ENCODE data around the gene PABPC5. TPM values are rescaled to one million over a fixed set of nuclear protein-coding genes. Genes with fewer than 3 reads are reported as not detected.
A peak's percentile ranks its signal among the peaks of the same experiment; 100 is the strongest.

PABPC5 gene
- total RNA-seq, result 1.3 TPM in 2 replicates

DNA sequence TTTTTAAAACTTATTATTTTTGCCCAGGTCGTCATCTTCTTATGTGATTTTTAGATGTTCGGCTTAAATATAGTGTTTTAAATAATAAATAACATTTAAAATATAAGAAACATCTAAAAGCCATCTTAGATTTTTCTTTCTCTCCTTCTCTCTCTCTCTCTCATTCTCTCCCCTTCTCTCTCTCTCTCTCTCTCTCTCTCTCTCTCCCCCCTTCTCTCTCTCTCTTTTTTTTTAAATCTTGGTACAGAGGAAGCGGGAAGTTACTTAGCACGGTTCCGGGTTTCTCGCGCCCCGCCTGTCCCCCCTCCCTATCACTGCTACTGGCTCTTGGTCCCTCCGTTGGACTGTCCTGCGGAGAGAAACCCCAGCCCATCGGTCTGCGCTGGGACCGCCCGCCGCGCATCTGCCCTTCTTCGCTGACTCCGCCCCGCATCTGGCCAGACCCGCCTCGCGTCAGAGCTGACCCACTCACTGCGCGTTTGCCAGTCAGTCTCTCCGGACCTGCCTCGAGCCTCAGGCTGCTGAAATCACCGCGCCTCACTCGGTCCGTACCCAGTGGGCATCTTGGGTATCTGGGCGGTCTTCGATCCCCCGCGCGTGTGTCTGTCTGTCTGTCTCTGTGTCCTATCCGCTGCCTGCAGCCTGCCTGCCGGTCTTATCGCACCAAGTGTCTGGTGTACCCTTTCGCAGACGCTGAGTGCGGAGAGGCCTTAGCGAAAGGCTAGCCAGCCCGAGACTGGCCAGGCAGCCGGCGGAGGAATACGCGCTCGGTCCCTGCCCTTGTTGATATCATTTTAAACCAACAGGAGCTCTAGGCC, at the start of gene PABPC5:
Gene PABPC5, plus strand, starts transcription at position 489 of the 818 bp plus-strand sequence. CDS start 739 bp downstream, outside the sequence.
- H3K4me3 ChIP-seq (ENCODE audit: low read depth, low read length), result peak within 1 kb of the TSS; percentile 34
- TF ChIP-seq, protein P1, sequence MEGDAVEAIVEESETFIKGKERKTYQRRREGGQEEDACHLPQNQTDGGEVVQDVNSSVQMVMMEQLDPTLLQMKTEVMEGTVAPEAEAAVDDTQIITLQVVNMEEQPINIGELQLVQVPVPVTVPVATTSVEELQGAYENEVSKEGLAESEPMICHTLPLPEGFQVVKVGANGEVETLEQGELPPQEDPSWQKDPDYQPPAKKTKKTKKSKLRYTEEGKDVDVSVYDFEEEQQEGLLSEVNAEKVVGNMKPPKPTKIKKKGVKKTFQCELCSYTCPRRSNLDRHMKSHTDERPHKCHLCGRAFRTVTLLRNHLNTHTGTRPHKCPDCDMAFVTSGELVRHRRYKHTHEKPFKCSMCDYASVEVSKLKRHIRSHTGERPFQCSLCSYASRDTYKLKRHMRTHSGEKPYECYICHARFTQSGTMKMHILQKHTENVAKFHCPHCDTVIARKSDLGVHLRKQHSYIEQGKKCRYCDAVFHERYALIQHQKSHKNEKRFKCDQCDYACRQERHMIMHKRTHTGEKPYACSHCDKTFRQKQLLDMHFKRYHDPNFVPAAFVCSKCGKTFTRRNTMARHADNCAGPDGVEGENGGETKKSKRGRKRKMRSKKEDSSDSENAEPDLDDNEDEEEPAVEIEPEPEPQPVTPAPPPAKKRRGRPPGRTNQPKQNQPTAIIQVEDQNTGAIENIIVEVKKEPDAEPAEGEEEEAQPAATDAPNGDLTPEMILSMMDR (IDR thresholded peaks at IDR 0.05; ENCODE audit: insufficient read depth, low read depth, low read length), result no peak
- peak; percentile 30 for DNase-seq (ENCODE audit: low read depth)

GRCh38 chrX:91389026-91389425, 45.6 kb upstream of the PABPC5 start:
- no peak overlapping the region for H3K4me3 ChIP-seq (ENCODE audit: low read depth, low read length)
- no peak for DNase-seq (ENCODE audit: low read depth)
- TF ChIP-seq, protein P1 (IDR thresholded peaks at IDR 0.05; ENCODE audit: insufficient read depth, low read depth, low read length), result no peak

- H3K4me3 ChIP-seq (ENCODE audit: low read depth, low read length), result no peak overlapping the region
- DNase-seq (ENCODE audit: low read depth), result no peak
- TF ChIP-seq, protein P1 (IDR thresholded peaks at IDR 0.05; ENCODE audit: insufficient read depth, low read depth, low read length), result no peak
Observed at GRCh38 chrX:91414713-91415112, 19.9 kb upstream of the PABPC5 start.

DNA sequence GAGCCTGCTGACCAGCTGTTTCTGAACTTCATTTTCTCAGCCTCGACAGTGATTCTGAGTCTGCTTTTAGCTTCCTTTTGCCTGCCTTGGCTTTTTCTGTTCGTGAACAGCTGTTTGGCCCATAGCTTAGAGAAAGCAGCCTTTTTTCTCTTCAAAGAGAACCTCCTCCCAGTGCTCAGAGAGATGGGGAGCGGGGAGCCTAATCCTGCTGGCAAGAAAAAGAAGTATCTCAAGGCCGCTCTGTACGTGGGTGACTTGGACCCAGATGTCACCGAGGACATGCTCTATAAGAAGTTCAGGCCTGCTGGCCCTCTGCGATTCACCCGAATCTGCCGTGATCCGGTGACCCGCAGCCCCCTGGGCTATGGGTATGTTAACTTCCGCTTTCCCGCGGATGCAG, 756 bp downstream of the PABPC5 start:
- no peak for DNase-seq (ENCODE audit: low read depth)
- peak overlapping the region; percentile 34 for H3K4me3 ChIP-seq (ENCODE audit: low read depth, low read length)
- TF ChIP-seq, protein P1 (IDR thresholded peaks at IDR 0.05; ENCODE audit: insufficient read depth, low read depth, low read length), result no peak

Small RNA genes lying within 50 kb of the gene (small RNA-seq; reads per million reads assigned to genes)
- gene AL662874.1, result not detected
